ENCODE results near the gene ZNF579. TPM values are rescaled to one million over a fixed set of nuclear protein-coding genes. Genes with fewer than 3 reads are reported as not detected.

The ZNF579 gene
- total and polyA plus RNA-seq, 9 of the 15 experiments (the other 6 are each of a cell fraction or from before 2014, with no cell fraction given): 0.06 to 15.9 (median 1.6) TPM

Other genes with a start within 250 kb of the ZNF579 start
Only the 7 nearest of the 28 such genes appear.
- not detected in 2 replicates for gene SBK2, start 43.7 kb downstream of the ZNF579 start, total RNA-seq (2014; rRNA removed)
- not detected in 2 replicates for gene SBK2, start 43.7 kb downstream of the ZNF579 start, total RNA-seq (2014; rRNA removed; fragmentation: Illumina TruSeq; extraction: Trizol)
- not detected in 2 replicates for gene SBK2, start 43.7 kb downstream of the ZNF579 start, total RNA-seq (2015; rRNA removed; fragmentation: Illumina TruSeq; extraction: Trizol)
- gene SBK2, start 43.7 kb downstream of the ZNF579 start, total RNA-seq (2021): not detected in 2 replicates
- not detected in 2 replicates for gene SBK2, start 43.7 kb downstream of the ZNF579 start, polyA plus RNA-seq (2011; rRNA removed)
- not detected in 2 replicates for gene SBK2, start 43.7 kb downstream of the ZNF579 start, polyA plus RNA-seq (2014; fragmentation: Illumina TruSeq; extraction: Trizol)
- not detected for gene SBK2, start 43.7 kb downstream of the ZNF579 start, polyA plus RNA-seq (2014; fragmentation: Nextera tagmentation; extraction: Ambion mirVana)
- not detected in 2 replicates for gene SBK2, start 43.7 kb downstream of the ZNF579 start, polyA plus RNA-seq (2014; rRNA removed)
- gene SBK3, start 35.3 kb downstream of the ZNF579 start, total RNA-seq (2014; rRNA removed): not detected in 2 replicates
- not detected in 2 replicates for gene SBK3, start 35.3 kb downstream of the ZNF579 start, total RNA-seq (2014; rRNA removed; fragmentation: Illumina TruSeq; extraction: Trizol)
- not detected in 2 replicates for gene SBK3, start 35.3 kb downstream of the ZNF579 start, total RNA-seq (2015; rRNA removed; fragmentation: Illumina TruSeq; extraction: Trizol)
- gene SBK3, start 35.3 kb downstream of the ZNF579 start, total RNA-seq (2021): 0.13 TPM in 1 of 2 replicates, not detected in the other
- 0.20 and 0.43 TPM in 2 replicates for gene SBK3, start 35.3 kb downstream of the ZNF579 start, polyA plus RNA-seq (2011; rRNA removed)
- 0.12 TPM in 1 of 2 replicates, not detected in the other for gene SBK3, start 35.3 kb downstream of the ZNF579 start, polyA plus RNA-seq (2014; fragmentation: Illumina TruSeq; extraction: Trizol)
- gene SBK3, start 35.3 kb downstream of the ZNF579 start, polyA plus RNA-seq (2014; fragmentation: Nextera tagmentation; extraction: Ambion mirVana): not detected
- 0.11 TPM in 1 of 2 replicates, not detected in the other for gene SBK3, start 35.3 kb downstream of the ZNF579 start, polyA plus RNA-seq (2014; rRNA removed)
- gene FIZ1, start 18.7 kb upstream of the ZNF579 start, total RNA-seq (2014; rRNA removed): 5.9 and 7.3 TPM in 2 replicates
- gene FIZ1, start 18.7 kb upstream of the ZNF579 start, total RNA-seq (2014; rRNA removed; fragmentation: Illumina TruSeq; extraction: Trizol): 2.3 and 3.2 TPM in 2 replicates
- gene FIZ1, start 18.7 kb upstream of the ZNF579 start, total RNA-seq (2015; rRNA removed; fragmentation: Illumina TruSeq; extraction: Trizol): 4.7 and 5.5 TPM in 2 replicates
- gene FIZ1, start 18.7 kb upstream of the ZNF579 start, total RNA-seq (2021): 14.4 and 17.5 TPM in 2 replicates
- 3.8 and 4.7 TPM in 2 replicates for gene FIZ1, start 18.7 kb upstream of the ZNF579 start, polyA plus RNA-seq (2011; rRNA removed)
- gene FIZ1, start 18.7 kb upstream of the ZNF579 start, polyA plus RNA-seq (2014; fragmentation: Illumina TruSeq; extraction: Trizol): 8.7 TPM in 2 replicates
- under 1 TPM; 0.79 to 0.81 TPM for gene FIZ1, start 18.7 kb upstream of the ZNF579 start, polyA plus RNA-seq (2014; fragmentation: Nextera tagmentation; extraction: Ambion mirVana)
- 5.7 and 5.8 TPM in 2 replicates for gene FIZ1, start 18.7 kb upstream of the ZNF579 start, polyA plus RNA-seq (2014; rRNA removed)
- 14.7 and 23.6 TPM in 2 replicates for gene ZNF524, start 19.4 kb upstream of the ZNF579 start, total RNA-seq (2014; rRNA removed)
- gene ZNF524, start 19.4 kb upstream of the ZNF579 start, total RNA-seq (2014; rRNA removed; fragmentation: Illumina TruSeq; extraction: Trizol): 0.55 and 1.2 TPM in 2 replicates
- gene ZNF524, start 19.4 kb upstream of the ZNF579 start, total RNA-seq (2015; rRNA removed; fragmentation: Illumina TruSeq; extraction: Trizol): 5.6 and 6.4 TPM in 2 replicates
- gene ZNF524, start 19.4 kb upstream of the ZNF579 start, total RNA-seq (2021): 15.6 and 16.7 TPM in 2 replicates
- 2.9 and 3.7 TPM in 2 replicates for gene ZNF524, start 19.4 kb upstream of the ZNF579 start, polyA plus RNA-seq (2011; rRNA removed)
- gene ZNF524, start 19.4 kb upstream of the ZNF579 start, polyA plus RNA-seq (2014; fragmentation: Illumina TruSeq; extraction: Trizol): 1.4 and 5.4 TPM in 2 replicates
- gene ZNF524, start 19.4 kb upstream of the ZNF579 start, polyA plus RNA-seq (2014; fragmentation: Nextera tagmentation; extraction: Ambion mirVana): under 1 TPM; 0.08 to 0.10 TPM
- 13.1 and 14.4 TPM in 2 replicates for gene ZNF524, start 19.4 kb upstream of the ZNF579 start, polyA plus RNA-seq (2014; rRNA removed)
- gene ZNF865, start 24.8 kb upstream of the ZNF579 start, total RNA-seq (2014; rRNA removed): 1.6 and 2.3 TPM in 2 replicates
- gene ZNF865, start 24.8 kb upstream of the ZNF579 start, total RNA-seq (2014; rRNA removed; fragmentation: Illumina TruSeq; extraction: Trizol): 0.29 and 0.40 TPM in 2 replicates
- gene ZNF865, start 24.8 kb upstream of the ZNF579 start, total RNA-seq (2015; rRNA removed; fragmentation: Illumina TruSeq; extraction: Trizol): 1.4 and 1.5 TPM in 2 replicates
- gene ZNF865, start 24.8 kb upstream of the ZNF579 start, total RNA-seq (2021): 18.6 and 18.8 TPM in 2 replicates
- 1.2 and 1.5 TPM in 2 replicates for gene ZNF865, start 24.8 kb upstream of the ZNF579 start, polyA plus RNA-seq (2011; rRNA removed)
- 1.8 and 2.3 TPM in 2 replicates for gene ZNF865, start 24.8 kb upstream of the ZNF579 start, polyA plus RNA-seq (2014; fragmentation: Illumina TruSeq; extraction: Trizol)
- gene ZNF865, start 24.8 kb upstream of the ZNF579 start, polyA plus RNA-seq (2014; fragmentation: Nextera tagmentation; extraction: Ambion mirVana): not detected
- gene ZNF865, start 24.8 kb upstream of the ZNF579 start, polyA plus RNA-seq (2014; rRNA removed): 6.7 and 6.9 TPM in 2 replicates
- gene ZNF784, start 43.7 kb upstream of the ZNF579 start, total RNA-seq (2014; rRNA removed): 2.0 and 3.8 TPM in 2 replicates
- 1.6 TPM in 2 replicates for gene ZNF784, start 43.7 kb upstream of the ZNF579 start, total RNA-seq (2014; rRNA removed; fragmentation: Illumina TruSeq; extraction: Trizol)
- 2.7 and 3.2 TPM in 2 replicates for gene ZNF784, start 43.7 kb upstream of the ZNF579 start, total RNA-seq (2015; rRNA removed; fragmentation: Illumina TruSeq; extraction: Trizol)
- gene ZNF784, start 43.7 kb upstream of the ZNF579 start, total RNA-seq (2021): 4.6 and 6.1 TPM in 2 replicates
- gene ZNF784, start 43.7 kb upstream of the ZNF579 start, polyA plus RNA-seq (2011; rRNA removed): 2.1 and 3.5 TPM in 2 replicates
- gene ZNF784, start 43.7 kb upstream of the ZNF579 start, polyA plus RNA-seq (2014; fragmentation: Illumina TruSeq; extraction: Trizol): 4.1 and 5.1 TPM in 2 replicates
- under 1 TPM; 0.14 to 0.17 TPM for gene ZNF784, start 43.7 kb upstream of the ZNF579 start, polyA plus RNA-seq (2014; fragmentation: Nextera tagmentation; extraction: Ambion mirVana)
- 4.1 and 4.4 TPM in 2 replicates for gene ZNF784, start 43.7 kb upstream of the ZNF579 start, polyA plus RNA-seq (2014; rRNA removed)
- 13.9 and 24.4 TPM in 2 replicates for gene ZNF580, start 60.2 kb upstream of the ZNF579 start, total RNA-seq (2014; rRNA removed)
- 5.2 and 5.7 TPM in 2 replicates for gene ZNF580, start 60.2 kb upstream of the ZNF579 start, total RNA-seq (2014; rRNA removed; fragmentation: Illumina TruSeq; extraction: Trizol)
- 6.0 and 6.8 TPM in 2 replicates for gene ZNF580, start 60.2 kb upstream of the ZNF579 start, total RNA-seq (2015; rRNA removed; fragmentation: Illumina TruSeq; extraction: Trizol)
- gene ZNF580, start 60.2 kb upstream of the ZNF579 start, total RNA-seq (2021): 38.0 and 47.4 TPM in 2 replicates
- gene ZNF580, start 60.2 kb upstream of the ZNF579 start, polyA plus RNA-seq (2011; rRNA removed): 5.0 and 7.7 TPM in 2 replicates
- gene ZNF580, start 60.2 kb upstream of the ZNF579 start, polyA plus RNA-seq (2014; fragmentation: Illumina TruSeq; extraction: Trizol): 12.7 and 15.5 TPM in 2 replicates
- gene ZNF580, start 60.2 kb upstream of the ZNF579 start, polyA plus RNA-seq (2014; fragmentation: Nextera tagmentation; extraction: Ambion mirVana): 1 to 10 TPM; 2.3 to 3.9 TPM
- gene ZNF580, start 60.2 kb upstream of the ZNF579 start, polyA plus RNA-seq (2014; rRNA removed): 25.2 and 30.8 TPM in 2 replicates

All from K562 (cell line).